HG03196 (cell line): ENCODE data around the gene SCGB3A2.

Experiments
- ATAC-seq: cut with Tn5 transposase; IDR thresholded peaks from one replicate; pipeline ENCODE4 v1.9.1; 2021; ENCODE audit not compliant: unreplicated experiment

SCGB3A2 gene

GRCh38 chr5:147902609-147903115 is 24.2 kb downstream of the SCGB3A2 start:
- ATAC-seq, result no peak

GRCh38 chr5:147904110-147904509 is 25.6 kb downstream of the SCGB3A2 start:
- no peak for ATAC-seq

GRCh38 chr5:147906326-147907095 is 28.0 kb downstream of the SCGB3A2 start, which contains the start of gene C5orf46:
C5orf46 (minus strand) TSS chr5:147906538; CDS start chr5:147906501, 37 bp downstream.
- ATAC-seq, result no peak

GRCh38 chr5:147911427-147911826 is 32.9 kb downstream of the SCGB3A2 start:
- ATAC-seq, result no peak

- no peak for ATAC-seq
Observed at GRCh38 chr5:147912011-147912410, 33.5 kb downstream of the SCGB3A2 start.

GRCh38 chr5:147913786-147914185 is 35.3 kb downstream of the SCGB3A2 start:
- ATAC-seq, result no peak

GRCh38 chr5:147918101-147918685 is 39.7 kb downstream of the SCGB3A2 start:
- ATAC-seq, result no peak

GRCh38 chr5:147918899-147919298 is 40.4 kb downstream of the SCGB3A2 start:
- ATAC-seq, result no peak

- no peak for ATAC-seq
Observed at GRCh38 chr5:147920420-147921030, 42.0 kb downstream of the SCGB3A2 start.

- ATAC-seq, result no peak
Observed at GRCh38 chr5:147921136-147921535, 42.6 kb downstream of the SCGB3A2 start.

GRCh38 chr5:147925020-147925419 is 46.5 kb downstream of the SCGB3A2 start:
- no peak for ATAC-seq

- ATAC-seq, result no peak
Observed at GRCh38 chr5:147927901-147928300, 49.4 kb downstream of the SCGB3A2 start.

- ATAC-seq, result no peak
Observed at GRCh38 chr5:147930769-147931168, 52.3 kb downstream of the SCGB3A2 start.
